Fibroblast of villous mesenchyme (primary cell): ENCODE measurements around the gene SERTAD4. TPM values are rescaled to one million over a fixed set of nuclear protein-coding genes. Genes with fewer than 3 reads are reported as not detected.

Source experiments
- DNase-seq: peaks from one replicate; pipeline ENCODE4 v3.0.0-alpha.2; 2010; ENCODE audit warnings: low read depth
- H3K4me3 ChIP-seq: 2 replicates; pipeline ENCODE4 v1.5.1; 2011; ENCODE audit warnings: low read depth, mild to moderate bottlenecking, low read length
- total RNA-seq: library from RNA; depleted of rRNA; stranded (reverse); fragments of >200 nt; gene quantifications from 2 replicates; pipeline ENCODE4 v1.2.3, GENCODE V29; 2012
- TF ChIP-seq, protein P1 (sequence below): IDR thresholded peaks from 2 replicates; pipeline ENCODE4 v1.5.1; 2012; ENCODE audit warnings: low read depth, mild to moderate bottlenecking, low read length; ENCODE audit not compliant: insufficient read depth

The SERTAD4 gene
- total RNA-seq, 1 donor = 31.1 TPM

DNA sequence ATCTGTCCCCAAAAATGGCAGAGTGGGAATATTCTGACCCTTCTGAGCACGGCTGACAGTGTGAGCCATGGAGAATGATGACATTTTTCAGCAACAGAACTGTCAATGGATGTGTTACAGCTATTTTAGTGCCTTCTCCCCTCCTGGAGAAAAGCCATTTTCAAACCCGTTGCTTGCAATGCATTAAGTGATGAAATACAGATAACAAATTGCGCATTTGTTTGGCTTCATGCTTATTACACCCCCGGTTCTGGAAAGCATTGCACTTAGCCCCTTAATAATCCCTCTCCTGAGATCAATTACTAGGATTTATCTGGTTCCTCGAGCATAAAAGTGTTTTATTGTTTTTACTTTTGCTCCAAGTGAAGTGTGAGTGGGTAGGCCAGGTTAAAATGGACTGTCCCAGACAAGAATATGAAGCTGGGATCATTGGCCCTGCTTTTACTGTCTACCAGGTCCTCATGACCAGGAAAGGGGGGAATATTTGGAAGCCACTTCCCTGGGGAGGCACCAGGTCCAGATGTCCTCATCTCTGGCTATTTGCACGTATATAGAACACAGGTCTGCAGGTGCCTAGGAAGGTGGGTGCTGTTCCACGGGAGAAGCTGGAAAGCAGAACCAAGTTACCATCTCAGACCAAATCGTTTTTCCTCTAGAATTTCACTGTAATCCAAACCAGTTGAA is 58.6 kb downstream of the SERTAD4 start:
- TF ChIP-seq, protein P1, sequence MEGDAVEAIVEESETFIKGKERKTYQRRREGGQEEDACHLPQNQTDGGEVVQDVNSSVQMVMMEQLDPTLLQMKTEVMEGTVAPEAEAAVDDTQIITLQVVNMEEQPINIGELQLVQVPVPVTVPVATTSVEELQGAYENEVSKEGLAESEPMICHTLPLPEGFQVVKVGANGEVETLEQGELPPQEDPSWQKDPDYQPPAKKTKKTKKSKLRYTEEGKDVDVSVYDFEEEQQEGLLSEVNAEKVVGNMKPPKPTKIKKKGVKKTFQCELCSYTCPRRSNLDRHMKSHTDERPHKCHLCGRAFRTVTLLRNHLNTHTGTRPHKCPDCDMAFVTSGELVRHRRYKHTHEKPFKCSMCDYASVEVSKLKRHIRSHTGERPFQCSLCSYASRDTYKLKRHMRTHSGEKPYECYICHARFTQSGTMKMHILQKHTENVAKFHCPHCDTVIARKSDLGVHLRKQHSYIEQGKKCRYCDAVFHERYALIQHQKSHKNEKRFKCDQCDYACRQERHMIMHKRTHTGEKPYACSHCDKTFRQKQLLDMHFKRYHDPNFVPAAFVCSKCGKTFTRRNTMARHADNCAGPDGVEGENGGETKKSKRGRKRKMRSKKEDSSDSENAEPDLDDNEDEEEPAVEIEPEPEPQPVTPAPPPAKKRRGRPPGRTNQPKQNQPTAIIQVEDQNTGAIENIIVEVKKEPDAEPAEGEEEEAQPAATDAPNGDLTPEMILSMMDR = no peak
- DNase-seq = no peak

GRCh38 chr1:210291786-210292230 is 59.2 kb downstream of the SERTAD4 start:
- DNase-seq = peak; percentile 58
- TF ChIP-seq, protein P1 = no peak
- peak overlapping the region; percentile 39 for H3K4me3 ChIP-seq

More for the DNA sequence above, 58.6 kb downstream of the SERTAD4 start:
- no peak overlapping the region for H3K4me3 ChIP-seq

GRCh38 chr1:210292231-210292871 is 59.8 kb downstream of the SERTAD4 start:
- TF ChIP-seq, protein P1 = no peak
- peak overlapping the region; percentile 39 for H3K4me3 ChIP-seq
- DNase-seq = peak; percentile 19

- TF ChIP-seq, protein P1 = no peak
- DNase-seq = peak; percentile 50
- H3K4me3 ChIP-seq = no peak overlapping the region
Measured at GRCh38 chr1:210293171-210293607, 60.6 kb downstream of the SERTAD4 start.

DNA sequence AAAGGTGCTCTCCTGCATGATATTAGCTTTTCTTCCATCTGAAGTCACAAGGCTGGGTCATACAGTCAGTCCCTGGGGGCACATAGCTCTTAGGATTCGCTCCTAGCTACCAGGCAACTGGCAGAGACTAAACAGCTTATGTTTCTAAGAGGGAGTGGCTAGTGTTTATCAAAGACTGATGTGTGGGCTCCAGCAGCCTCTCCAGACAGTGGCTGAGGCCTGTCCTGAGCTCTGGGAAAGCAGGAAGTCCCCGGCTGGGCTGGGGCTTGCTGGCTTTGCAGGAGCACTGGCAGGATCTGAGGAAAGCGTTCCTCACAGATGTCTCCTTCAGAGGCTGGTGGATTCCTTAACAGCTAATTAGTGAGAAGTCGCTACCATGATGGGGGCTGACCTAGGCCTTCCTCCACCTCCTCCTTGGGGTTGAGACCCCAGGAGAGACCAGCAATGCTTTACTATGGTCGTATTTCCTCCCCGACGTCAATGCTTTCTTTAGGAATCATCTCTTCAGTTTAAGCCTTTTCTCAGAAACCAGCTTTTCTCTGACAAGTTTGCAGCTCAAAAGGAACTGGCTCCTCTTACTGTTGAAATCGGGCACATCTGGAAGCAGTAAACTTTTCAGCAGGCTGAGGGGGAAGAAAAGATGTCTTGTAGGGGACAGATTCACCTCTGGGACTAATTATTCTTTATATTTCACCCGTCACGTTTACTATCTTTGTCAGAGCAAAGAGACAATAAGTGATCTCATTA is 62.6 kb downstream of the SERTAD4 start:
- peak; percentile 69 for DNase-seq
- no peak overlapping the region for H3K4me3 ChIP-seq
- TF ChIP-seq, protein P1 = no peak

Other genes with a start within 250 kb of the SERTAD4 start
- gene HHAT, start 96.1 kb downstream of the SERTAD4 start, total RNA-seq = 9.0 and 15.1 TPM in 2 replicates